HG02759 (cell line): ENCODE measurements around the gene ZFHX3.

Source experiments
- ATAC-seq: cut with Tn5 transposase; IDR thresholded peaks from one replicate; pipeline ENCODE4 v1.9.1; 2021; ENCODE audit warnings: mild to moderate bottlenecking, moderate library complexity; ENCODE audit not compliant: unreplicated experiment

The ZFHX3 gene

DNA sequence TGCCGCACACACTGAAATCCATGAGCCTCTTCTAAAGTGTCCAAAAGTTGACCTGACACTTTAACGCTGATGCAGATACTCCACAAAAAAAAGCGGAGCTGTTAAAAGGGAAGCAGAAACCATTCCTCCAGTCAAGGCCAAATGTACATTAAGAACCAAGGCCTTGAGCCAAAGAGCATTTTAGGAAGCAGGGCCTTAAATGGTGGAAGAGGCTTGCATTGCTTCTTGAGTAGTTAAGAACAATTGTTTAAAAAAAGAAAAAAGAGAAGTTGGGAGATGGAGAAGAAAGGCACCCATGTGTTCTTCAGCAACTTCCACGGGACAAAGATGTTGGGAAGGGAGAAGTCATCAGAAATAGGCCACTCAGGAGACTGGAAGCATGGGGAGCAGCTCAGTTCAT, 6.3 kb downstream of the ZFHX3 start:
- ATAC-seq, result no peak

DNA sequence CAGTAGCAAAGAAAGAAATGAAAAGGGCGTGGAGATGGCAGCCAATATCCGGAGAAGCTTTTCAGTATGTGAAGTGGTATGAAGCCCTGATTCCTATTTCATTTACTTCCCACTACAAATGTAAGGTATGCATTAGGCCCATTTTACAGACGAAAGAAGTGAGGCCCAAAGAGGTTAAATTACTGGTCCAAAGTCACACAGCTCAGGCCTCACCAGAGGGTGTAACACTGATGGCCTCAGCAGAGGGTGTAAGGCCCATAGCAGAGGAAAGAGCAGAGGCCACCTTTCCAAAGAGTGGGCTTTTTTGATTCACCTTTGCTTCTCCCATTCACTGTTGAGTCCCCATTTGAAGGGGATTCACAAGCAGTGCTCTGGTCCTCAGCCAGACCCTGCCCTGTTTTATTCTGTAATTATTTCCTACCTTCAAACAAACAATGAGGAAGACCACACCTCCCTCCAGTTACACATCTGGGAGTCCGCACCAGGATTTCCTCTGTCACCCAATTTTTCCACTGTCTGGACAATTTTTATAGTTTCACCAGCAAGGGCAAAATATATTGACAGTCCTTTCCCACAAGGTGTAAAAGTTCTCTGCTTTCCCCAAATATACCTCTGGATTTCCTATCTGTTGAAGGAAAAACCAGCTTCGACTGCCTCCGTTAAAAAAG, 7.1 kb downstream of the ZFHX3 start:
- no peak for ATAC-seq

DNA sequence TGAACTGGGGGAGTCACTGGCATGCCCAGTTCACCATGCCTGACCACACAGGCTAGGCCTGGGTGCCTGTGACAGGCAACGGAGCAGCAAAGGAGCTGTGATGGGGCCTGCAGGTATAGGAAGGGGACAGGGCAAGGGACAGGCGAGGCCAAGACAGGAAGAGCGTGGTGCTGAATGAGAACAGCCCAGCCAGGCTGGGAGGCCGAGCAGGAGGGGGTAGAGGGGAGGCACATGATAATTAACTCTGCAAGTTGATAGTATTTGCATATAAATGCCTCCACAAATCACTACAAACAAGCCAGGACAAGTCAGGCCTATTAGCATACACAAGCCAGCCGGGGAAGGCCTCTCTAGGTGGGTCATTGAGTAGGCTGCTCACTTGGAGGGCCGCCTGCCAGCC, 7.8 kb downstream of the ZFHX3 start:
- no peak for ATAC-seq

DNA sequence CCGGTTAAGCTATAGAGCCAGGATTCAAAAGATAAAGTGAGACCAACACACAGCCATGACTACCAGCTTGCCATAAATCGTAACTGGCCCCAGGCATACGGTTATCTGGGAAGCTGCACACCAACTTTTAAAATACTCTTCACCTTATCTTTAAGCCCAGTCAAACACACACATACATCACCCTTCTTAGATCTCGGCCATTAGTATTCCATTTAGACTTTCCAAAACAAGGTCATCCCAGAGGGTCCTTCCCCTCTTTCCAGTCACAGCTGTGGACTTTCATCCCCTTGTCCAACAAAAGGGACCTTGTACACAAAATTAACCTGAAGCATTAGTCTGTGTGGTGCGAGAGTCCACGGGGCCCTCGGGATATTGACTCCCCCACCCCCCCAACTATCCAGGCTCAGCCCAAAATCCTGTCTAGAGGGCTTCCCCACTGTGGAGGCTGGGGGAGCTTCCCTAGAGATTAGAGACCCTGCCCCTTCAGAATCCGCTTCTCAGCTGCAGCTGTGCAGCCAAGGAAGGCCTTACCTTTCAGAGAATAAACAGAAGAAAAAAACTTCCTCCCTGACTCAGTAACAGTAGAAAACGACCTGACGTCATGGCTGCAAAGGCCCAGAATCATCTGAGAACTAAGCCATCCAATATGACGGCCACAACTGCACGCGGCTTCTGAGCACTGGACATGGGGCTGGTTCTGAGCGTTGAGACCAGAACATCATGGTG, 9.9 kb downstream of the ZFHX3 start:
- no peak for ATAC-seq

GRCh38 chr16:73037331-73037745, 10.6 kb downstream of the ZFHX3 start:
- no peak for ATAC-seq

- peak; percentile 83 for ATAC-seq
These were observed 11.7 kb downstream of the ZFHX3 start for GRCh38 chr16:73036074-73036826.

DNA sequence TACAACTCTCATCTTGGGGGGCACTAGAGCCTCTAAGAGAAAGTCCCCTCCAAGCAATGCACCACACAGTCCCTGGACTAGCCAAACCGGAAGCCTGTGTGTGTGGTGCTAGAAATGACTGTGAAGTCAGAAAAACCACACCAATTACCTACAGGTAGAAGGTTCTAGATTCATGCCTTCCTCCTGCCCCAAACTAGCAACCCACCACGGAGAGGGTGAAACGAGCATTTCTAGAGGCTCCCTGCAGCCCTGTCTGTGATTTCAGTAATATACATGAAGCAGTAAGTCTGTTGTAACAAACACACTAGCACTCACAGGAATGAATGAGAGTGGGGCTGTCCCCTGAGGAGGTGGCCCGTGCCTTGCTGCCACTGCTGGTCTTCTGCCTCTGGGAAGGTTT, 13.6 kb downstream of the ZFHX3 start:
- ATAC-seq, result peak; percentile 37

- no peak for ATAC-seq
These were observed 14.5 kb downstream of the ZFHX3 start for GRCh38 chr16:73033271-73033998.

DNA sequence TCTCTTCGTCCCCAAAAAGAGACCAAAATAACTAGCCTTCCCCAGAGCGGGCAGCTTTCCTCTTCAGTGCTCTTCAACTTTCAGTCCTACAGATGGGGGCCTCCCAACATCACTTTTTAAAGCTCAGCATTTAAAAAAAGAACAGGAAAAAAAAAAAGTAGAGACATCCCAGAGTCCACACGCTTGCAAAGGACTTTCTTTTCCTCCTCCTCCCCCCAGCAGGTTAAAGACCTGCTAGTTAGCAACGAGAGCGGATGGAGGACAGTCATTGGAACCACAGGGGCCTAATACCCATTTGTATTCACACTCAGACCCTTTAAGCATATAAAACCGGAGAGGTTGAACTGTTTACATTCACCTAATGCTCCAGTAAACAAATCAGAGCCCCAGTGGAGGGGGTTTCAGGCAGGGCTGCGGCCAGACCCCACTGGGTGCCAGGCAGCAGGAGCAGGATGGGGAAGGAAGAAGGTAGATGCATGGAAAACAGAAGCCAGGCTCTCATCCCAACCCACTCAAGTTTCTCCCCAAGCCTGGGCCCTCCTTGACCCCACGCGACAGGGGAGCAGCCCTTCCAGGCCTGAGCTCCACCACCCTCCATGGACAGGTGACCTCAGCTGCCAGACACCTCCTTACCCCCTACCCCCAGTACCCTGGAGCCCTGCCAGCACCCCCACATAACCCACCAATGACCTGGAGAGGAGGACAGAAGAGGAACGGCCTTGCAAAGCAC, 15.2 kb downstream of the ZFHX3 start:
- peak; percentile 22 for ATAC-seq

DNA sequence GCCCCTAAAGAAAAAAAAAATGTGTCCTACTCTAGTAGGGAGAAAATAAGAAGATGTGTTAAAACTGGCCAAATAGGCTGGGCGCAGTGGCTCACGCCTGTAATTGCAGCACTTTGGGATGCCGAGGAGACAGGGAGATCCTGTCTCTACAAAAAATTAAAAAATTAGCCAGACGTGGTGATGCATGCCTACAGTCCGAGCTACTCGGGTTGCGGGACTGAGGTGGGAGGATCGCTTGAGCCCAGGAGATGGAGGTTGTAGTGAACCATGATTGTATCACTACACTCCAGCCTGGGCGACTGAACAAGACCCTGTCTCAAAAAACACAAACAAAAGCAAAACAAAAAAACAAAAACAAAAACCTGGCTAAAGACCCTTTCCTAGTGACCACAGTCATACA, 15.9 kb downstream of the ZFHX3 start:
- no peak for ATAC-seq

- ATAC-seq, result no peak
These were observed 16.6 kb downstream of the ZFHX3 start for GRCh38 chr16:73031155-73031866.

- no peak for ATAC-seq
These were observed 19.1 kb downstream of the ZFHX3 start for GRCh38 chr16:73028721-73029361.

- no peak for ATAC-seq
These were observed 19.7 kb downstream of the ZFHX3 start for GRCh38 chr16:73028263-73028662.

DNA sequence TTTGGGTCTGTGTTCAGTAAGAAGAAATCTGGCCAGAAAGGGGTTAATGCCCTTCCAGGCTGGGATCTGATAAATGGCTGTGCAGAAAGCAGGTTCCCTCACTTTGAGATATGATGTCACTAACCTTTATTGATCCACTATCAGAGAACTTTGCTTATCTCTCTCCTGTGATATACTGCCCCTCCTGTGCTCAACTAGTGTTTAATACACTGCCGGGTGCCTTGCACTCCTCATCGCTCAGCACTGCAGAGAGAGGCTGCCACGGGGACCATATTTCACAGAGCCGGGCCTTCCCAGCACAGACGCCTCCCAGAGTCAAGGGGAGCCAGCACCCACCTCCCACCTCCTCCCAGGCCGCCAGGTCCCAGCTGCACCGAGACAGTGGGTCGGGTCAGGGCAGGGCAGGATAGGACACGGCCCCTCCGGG, 20.2 kb downstream of the ZFHX3 start:
- no peak for ATAC-seq

- no peak for ATAC-seq
These were observed 20.9 kb downstream of the ZFHX3 start for GRCh38 chr16:73026754-73027684.

- no peak for ATAC-seq
These were observed 22.1 kb downstream of the ZFHX3 start for GRCh38 chr16:73025856-73026210.

DNA sequence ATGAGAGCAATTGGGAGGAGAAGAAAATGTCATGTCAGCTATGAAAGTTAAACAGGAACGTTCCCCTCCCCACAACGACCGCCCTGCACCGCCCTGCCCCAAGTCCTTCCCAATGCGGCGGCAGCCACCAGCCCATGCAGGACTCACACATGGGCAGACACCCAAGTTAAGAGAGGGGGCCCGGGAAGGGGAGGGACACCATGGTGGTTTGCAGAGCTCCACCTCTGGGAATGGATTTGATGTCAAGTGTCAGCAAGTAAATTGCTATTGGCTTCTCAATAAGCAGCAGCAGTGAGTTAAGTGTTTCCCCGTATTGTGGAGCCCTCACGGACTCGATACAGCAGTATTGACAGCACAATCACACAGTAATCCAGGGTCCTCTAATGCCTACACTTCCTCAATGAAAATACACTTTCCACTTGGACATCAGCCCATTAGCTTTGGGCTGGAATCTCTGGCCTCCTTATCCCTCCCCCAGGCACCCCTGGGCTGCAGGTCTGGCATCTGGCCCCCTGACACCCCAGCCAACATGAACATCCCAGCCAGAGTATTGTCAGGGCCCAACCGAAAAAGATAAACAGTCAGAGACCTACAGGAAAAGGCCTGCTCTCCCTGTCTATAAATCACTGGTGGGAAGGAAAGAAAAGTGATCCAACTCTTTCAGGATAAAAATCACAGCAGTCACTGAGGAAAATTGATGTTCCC, 22.6 kb downstream of the ZFHX3 start:
- no peak for ATAC-seq

GRCh38 chr16:73024571-73025105, 23.3 kb downstream of the ZFHX3 start:
- ATAC-seq, result no peak
